Smooth muscle cell (in vitro differentiated cells): ENCODE measurements around the gene KRTAP12-1. TPM values are rescaled to one million over a fixed set of nuclear protein-coding genes. Genes with fewer than 3 reads are reported as not detected.

Source experiments
- DNase-seq: peaks from one replicate; lab custom pipeline; 2025; ENCODE audit not compliant: unreplicated experiment; lab: John Stamatoyannopoulos, UW
- H2AFZ ChIP-seq: fragments of 200-600 bp; sonication (generic); 2 replicates; pipeline ENCODE4 v1.6.0; 2016; ENCODE audit warnings: antibody characterized with exemption, low read depth, mild to moderate bottlenecking
- H3F3A ChIP-seq: fragments of 200-600 bp; sonication (generic); 2 replicates; pipeline ENCODE4 v1.6.0; 2017; ENCODE audit warnings: antibody characterized with exemption, low read depth
- H3K27ac ChIP-seq: fragments of 200-600 bp; sonication (generic); 2 replicates; pipeline ENCODE4 v1.5.1; 2016; ENCODE audit warnings: low read depth, mild to moderate bottlenecking
- H3K27me3 ChIP-seq: fragments of 200-600 bp; sonication (generic); 2 replicates; pipeline ENCODE4 v1.6.1; 2016; ENCODE audit warnings: low read depth, mild to moderate bottlenecking
- H3K36me3 ChIP-seq: fragments of 200-600 bp; sonication (generic); 2 replicates; pipeline ENCODE4 v1.5.1; 2016; ENCODE audit warnings: low read depth
- H3K4me1 ChIP-seq: fragments of 200-600 bp; sonication (generic); 2 replicates; pipeline ENCODE4 v1.5.1; 2016; ENCODE audit warnings: low read depth
- H3K4me2 ChIP-seq: fragments of 200-600 bp; sonication (generic); 2 replicates; pipeline ENCODE4 v1.6.0; 2016; ENCODE audit warnings: mild to moderate bottlenecking
- H3K4me3 ChIP-seq: fragments of 200-600 bp; sonication (generic); 2 replicates; pipeline ENCODE4 v1.5.1; 2016; ENCODE audit warnings: mild to moderate bottlenecking
- H3K79me2 ChIP-seq: fragments of 200-600 bp; sonication (generic); 2 replicates; pipeline ENCODE4 v1.6.0; 2016; ENCODE audit warnings: low read depth, mild to moderate bottlenecking
- H3K9ac ChIP-seq: fragments of 200-600 bp; sonication (generic); 2 replicates; pipeline ENCODE4 v1.6.0; 2016; ENCODE audit warnings: low read depth
- H3K9me3 ChIP-seq: fragments of 200-600 bp; sonication (generic); replicated peaks from 2 replicates; pipeline ENCODE4 v1.5.1; 2016; ENCODE audit warnings: low read depth
- H4K20me1 ChIP-seq: fragments of 200-600 bp; sonication (generic); 2 replicates; pipeline ENCODE4 v1.6.0; 2016; ENCODE audit warnings: low read depth
- WGBS: methylation state at CpG from one replicate; pipeline ENCODE4 v1.1.7; 2016; ENCODE audit warnings: low lambda C conversion rate; 5-methylcytosine and 5-hydroxymethylcytosine counted together
- polyA plus RNA-seq: library from polyadenylated mRNA; unstranded; fragments of >200 nt; fragmentation: Nextera tagmentation; extraction: Ambion mirVana; gene quantifications from 2 replicates; pipeline ENCODE4 v1.2.1, GENCODE V29; 2016
- total RNA-seq: library from RNA; depleted of rRNA; stranded (reverse); fragments of >200 nt; gene quantifications from 2 replicates; pipeline ENCODE4 v1.2.3, GENCODE V29; 2014
- TF ChIP-seq, protein P1 (sequence below): fragments of 200-600 bp; sonication (generic); IDR thresholded peaks from 2 replicates; pipeline ENCODE4 v1.5.1; 2017; ENCODE audit warnings: borderline replicate concordance, mild to moderate bottlenecking, antibody characterized with exemption; ENCODE audit not compliant: insufficient read depth, poor library complexity, severe bottlenecking

The KRTAP12-1 gene
- total and polyA plus RNA-seq, 2 experiments from 2014 or later = not detected

DNA sequence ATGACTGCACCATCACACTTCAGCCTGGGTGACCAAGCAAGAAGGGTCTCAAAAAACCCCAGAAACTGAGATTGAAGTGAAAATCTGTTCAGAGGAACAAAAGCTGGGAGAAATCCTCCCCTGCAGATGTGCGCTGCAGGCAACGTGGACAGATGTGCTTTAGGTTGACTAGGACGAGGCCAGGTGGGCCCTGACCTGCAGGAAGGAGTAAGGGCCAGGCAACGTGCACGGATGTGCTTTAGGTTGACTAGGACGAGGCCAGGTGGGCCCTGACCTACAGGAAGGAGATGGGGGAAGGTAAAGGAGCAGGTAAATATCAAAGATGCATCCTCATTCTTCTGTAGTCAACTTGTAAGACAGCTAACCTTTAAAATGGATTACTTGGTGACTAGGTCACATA lies 2.5 kb upstream of the KRTAP12-1 start:
- Histone ChIP-seq H3K27ac (no peak overlapping the region), H3K27me3 (no peaks in the 10 kb centered on the region), H3K9ac (no peak overlapping the region), H3K9me3 (no peaks in the 10 kb centered on the region), H4K20me1 (no peaks in the 10 kb centered on the region), H3K36me3 (no peaks in the 10 kb centered on the region), H3K4me1 (peaks cover 12% of the 10 kb centered on the region), H3F3A (no peaks in the 10 kb centered on the region), H3K4me2 (no peak overlapping the region), H3K79me2 (no peaks in the 10 kb centered on the region), H3K4me3 (no peak overlapping the region), H2AFZ (no peak overlapping the region)
- TF ChIP-seq, protein P1, sequence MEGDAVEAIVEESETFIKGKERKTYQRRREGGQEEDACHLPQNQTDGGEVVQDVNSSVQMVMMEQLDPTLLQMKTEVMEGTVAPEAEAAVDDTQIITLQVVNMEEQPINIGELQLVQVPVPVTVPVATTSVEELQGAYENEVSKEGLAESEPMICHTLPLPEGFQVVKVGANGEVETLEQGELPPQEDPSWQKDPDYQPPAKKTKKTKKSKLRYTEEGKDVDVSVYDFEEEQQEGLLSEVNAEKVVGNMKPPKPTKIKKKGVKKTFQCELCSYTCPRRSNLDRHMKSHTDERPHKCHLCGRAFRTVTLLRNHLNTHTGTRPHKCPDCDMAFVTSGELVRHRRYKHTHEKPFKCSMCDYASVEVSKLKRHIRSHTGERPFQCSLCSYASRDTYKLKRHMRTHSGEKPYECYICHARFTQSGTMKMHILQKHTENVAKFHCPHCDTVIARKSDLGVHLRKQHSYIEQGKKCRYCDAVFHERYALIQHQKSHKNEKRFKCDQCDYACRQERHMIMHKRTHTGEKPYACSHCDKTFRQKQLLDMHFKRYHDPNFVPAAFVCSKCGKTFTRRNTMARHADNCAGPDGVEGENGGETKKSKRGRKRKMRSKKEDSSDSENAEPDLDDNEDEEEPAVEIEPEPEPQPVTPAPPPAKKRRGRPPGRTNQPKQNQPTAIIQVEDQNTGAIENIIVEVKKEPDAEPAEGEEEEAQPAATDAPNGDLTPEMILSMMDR = no peak
- DNase-seq = no peak
- WGBS = 86% methylated on average over 6 of the region's 6 CpGs

DNA sequence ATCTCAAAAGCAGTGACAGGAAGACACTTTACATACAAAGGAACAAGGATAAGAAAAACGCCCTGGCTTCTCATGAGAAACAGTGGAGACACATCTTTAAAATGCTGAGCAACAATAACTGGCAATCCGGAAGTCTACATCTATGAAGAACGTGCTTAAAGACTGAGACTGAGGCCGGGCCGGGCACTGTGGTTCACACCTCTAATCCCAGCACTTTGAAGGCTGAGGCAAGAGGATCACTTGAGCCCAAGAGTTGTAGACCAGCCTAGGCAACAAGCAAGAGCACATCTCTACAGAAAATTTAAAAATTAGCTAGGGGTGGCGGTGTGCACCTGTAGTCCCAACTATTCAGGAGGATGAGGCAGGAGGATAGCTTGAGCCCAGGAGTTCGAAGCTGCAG lies 2.1 kb upstream of the KRTAP12-1 start:
- H3K4me2 ChIP-seq = no peak overlapping the region
- no peaks in the 10 kb centered on the region for H3K9me3 ChIP-seq
- no peak overlapping the region for H3K4me3 ChIP-seq
- H2AFZ ChIP-seq = no peak overlapping the region
- no peaks in the 10 kb centered on the region for H3K79me2 ChIP-seq
- no peaks in the 10 kb centered on the region for H3K27me3 ChIP-seq
- 86% methylated on average over 7 of the region's 7 CpGs for WGBS
- H3K36me3 ChIP-seq = no peaks in the 10 kb centered on the region
- H3K4me1 ChIP-seq = peaks cover 12% of the 10 kb centered on the region
- TF ChIP-seq, protein P1 = no peak
- H3F3A ChIP-seq = no peaks in the 10 kb centered on the region
- H3K9ac ChIP-seq = no peak overlapping the region
- no peaks in the 10 kb centered on the region for H4K20me1 ChIP-seq
- H3K27ac ChIP-seq = no peak overlapping the region
- no peak for DNase-seq

DNA sequence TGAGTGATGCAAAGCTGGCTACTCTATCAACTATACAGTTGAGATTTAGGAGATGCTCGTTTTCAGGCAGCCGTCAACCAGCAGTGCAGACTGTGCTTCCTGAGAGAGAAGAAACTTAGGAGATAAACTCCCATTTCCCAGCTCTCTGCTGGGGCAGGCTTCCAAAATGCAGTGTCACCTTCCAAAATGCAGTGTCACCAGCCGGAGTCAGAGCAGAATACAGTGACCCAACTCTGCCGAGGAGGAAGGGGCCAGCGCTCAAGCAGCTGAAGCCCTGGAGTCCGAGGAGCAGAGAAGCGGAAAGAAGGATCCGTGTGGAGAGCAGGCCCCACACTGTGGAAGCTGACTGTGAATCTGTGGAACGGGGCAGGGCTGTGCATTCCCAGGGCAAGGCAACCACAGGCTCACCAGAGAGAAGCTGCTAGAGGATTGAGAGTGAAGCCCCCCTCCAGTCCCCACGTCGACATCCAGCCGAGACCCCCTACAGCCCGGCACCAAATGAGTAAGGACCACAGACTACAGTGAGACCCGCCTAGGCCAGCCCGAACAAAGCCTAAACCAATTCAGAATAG lies 703 bp upstream of the KRTAP12-1 start:
- Histone ChIP-seq H2AFZ (no peak overlapping the region), H3K79me2 (no peaks in the 10 kb centered on the region), H3F3A (no peaks in the 10 kb centered on the region), H3K9me3 (no peaks in the 10 kb centered on the region), H3K4me2 (no peak overlapping the region), H3K4me3 (no peak overlapping the region), H3K27ac (no peak overlapping the region), H3K4me1 (peaks cover 12% of the 10 kb centered on the region), H3K27me3 (no peaks in the 10 kb centered on the region), H3K36me3 (no peaks in the 10 kb centered on the region), H4K20me1 (no peaks in the 10 kb centered on the region), H3K9ac (no peak overlapping the region)
- TF ChIP-seq, protein P1 = no peak
- DNase-seq = no peak
- WGBS = 87% methylated on average over 15 of the region's 15 CpGs

DNA sequence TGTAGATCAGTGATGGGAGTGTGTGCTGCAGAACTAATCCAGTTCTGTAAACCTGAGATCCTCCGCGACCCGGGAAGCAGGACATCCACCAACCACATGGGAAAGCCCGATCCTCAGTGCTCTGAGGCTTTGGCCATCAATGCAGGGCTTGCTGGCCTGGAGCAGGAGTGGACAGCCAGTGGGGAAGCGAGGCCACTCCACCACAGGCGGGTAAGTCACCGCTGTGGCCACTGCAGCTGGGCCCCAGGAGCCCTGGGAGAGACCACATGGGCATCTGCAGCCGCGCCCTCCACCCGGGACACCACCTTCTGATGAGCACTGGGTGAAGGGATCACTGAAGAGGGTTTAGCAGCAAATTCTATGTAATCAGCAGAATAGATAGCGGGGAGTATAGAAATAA lies 811 bp downstream of the KRTAP12-1 start:
- no peak for DNase-seq
- Histone ChIP-seq H4K20me1 (no peaks in the 10 kb centered on the region), H3K4me2 (no peak overlapping the region), H3K27me3 (no peaks in the 10 kb centered on the region), H3K79me2 (no peaks in the 10 kb centered on the region), H3K36me3 (no peaks in the 10 kb centered on the region), H3K27ac (no peak overlapping the region), H2AFZ (no peak overlapping the region), H3F3A (no peaks in the 10 kb centered on the region), H3K4me1 (peaks cover 1% of the 10 kb centered on the region), H3K9me3 (no peaks in the 10 kb centered on the region), H3K4me3 (no peak overlapping the region), H3K9ac (no peak overlapping the region)
- WGBS = 83% methylated on average over 11 of the region's 11 CpGs
- TF ChIP-seq, protein P1 = no peak
